OCI-LY7 (cell line): ENCODE data around the gene PCBP3. TPM values are rescaled to one million over a fixed set of nuclear protein-coding genes. Genes with fewer than 3 reads are reported as not detected.
"Not testable (repeated sequence)": the region's sequence is repeated elsewhere in the genome, so short reads cannot be mapped to it uniquely, and the experiment has no call there.

Experiments used
- BruUV-seq: library from RNA; stranded (reverse); fragments of 400-500 nt; replicated peaks from 2 replicates; lab custom pipeline; 2021; lab: Mats Ljungman, UMichigan
- CTCF ChIA-PET: fragments of 300-600 bp; sonication (Branson Sonifier 250); formaldehyde crosslinking; loops from one replicate; lab custom pipeline; 2022; ENCODE audit warnings: antibody characterized with exemption; ENCODE audit not compliant: unreplicated experiment; lab: Charles Lee
- POLR2A ChIA-PET: fragments of 300-600 bp; sonication (Branson Sonifier 250); formaldehyde crosslinking; loops from one replicate; lab custom pipeline; 2022; ENCODE audit warnings: antibody characterized with exemption; lab: Charles Lee
- DNase-seq: peaks from one replicate; pipeline ENCODE4 v3.0.0-alpha.2; 2015; ENCODE audit warnings: low spot score
- H2AFZ ChIP-seq: fragments of 200-600 bp; sonication (generic), shearing (Covaris generic); 2 replicates; pipeline ENCODE4 v1.6.1; 2014; ENCODE audit warnings: mild to moderate bottlenecking, antibody characterized with exemption, low read length, moderate library complexity
- H3K27ac ChIP-seq: fragments of 200-600 bp; sonication (generic); 2 replicates; pipeline ENCODE4 v1.5.1; 2014; ENCODE audit warnings: mixed run types, low read depth, mild to moderate bottlenecking, moderate library complexity, low read length, inconsistent platforms; ENCODE audit not compliant: poor library complexity, severe bottlenecking
- H3K36me3 ChIP-seq: fragments of 200-600 bp; sonication (generic); 2 replicates; pipeline ENCODE4 v1.6.1; 2014; ENCODE audit warnings: mild to moderate bottlenecking, antibody characterized with exemption, low read length, moderate library complexity, mixed read lengths; ENCODE audit not compliant: insufficient read depth
- H3K4me1 ChIP-seq: fragments of 200-600 bp; sonication (generic); 2 replicates; pipeline ENCODE4 v1.5.1; 2014; ENCODE audit warnings: mild to moderate bottlenecking, low read length; ENCODE audit not compliant: insufficient read depth, poor library complexity, severe bottlenecking
- H3K4me2 ChIP-seq: fragments of 200-600 bp; sonication (generic); 2 replicates; pipeline ENCODE4 v1.6.1; 2014; ENCODE audit warnings: mild to moderate bottlenecking, low read length
- H3K4me3 ChIP-seq: fragments of 200-600 bp; sonication (generic); 2 replicates; pipeline ENCODE4 v1.5.1; 2014; ENCODE audit warnings: mild to moderate bottlenecking, low read depth, low read length; ENCODE audit not compliant: poor library complexity, severe bottlenecking
- H3K79me2 ChIP-seq: fragments of 200-600 bp; sonication (generic); 2 replicates; pipeline ENCODE4 v1.6.1; 2016; ENCODE audit warnings: low read depth, mild to moderate bottlenecking, low read length, moderate library complexity, mixed read lengths; ENCODE audit not compliant: insufficient read depth
- H3K9me2 ChIP-seq: fragments of 200-600 bp; sonication (generic); 2 replicates; pipeline ENCODE4 v1.6.1; 2016; ENCODE audit warnings: mild to moderate bottlenecking, low read length, mixed read lengths; ENCODE audit not compliant: insufficient read depth
- H3K9me3 ChIP-seq: fragments of 200-600 bp; sonication (generic); 2 replicates; pipeline ENCODE4 v1.6.1; 2014; ENCODE audit warnings: mild to moderate bottlenecking, mixed run types, low read length, mixed read lengths
- H4K20me1 ChIP-seq: fragments of 200-600 bp; sonication (generic); 2 replicates; pipeline ENCODE4 v1.6.1; 2014; ENCODE audit warnings: mild to moderate bottlenecking, antibody characterized with exemption, low read length, moderate library complexity, mixed read lengths; ENCODE audit not compliant: insufficient read depth
- CTCF ChIP-seq: fragments of 200-600 bp; sonication (generic); conservative IDR thresholded peaks from 2 replicates; pipeline ENCODE4 v1.5.1; 2014; ENCODE audit warnings: mild to moderate bottlenecking, antibody characterized with exemption, low read length, moderate library complexity, mixed read lengths
- EZH2phosphoT487 ChIP-seq: fragments of 200-600 bp; sonication (generic); IDR thresholded peaks from 2 replicates; pipeline ENCODE4 v1.6.1; 2018; ENCODE audit warnings: low read depth, borderline replicate concordance, mild to moderate bottlenecking, mixed run types, antibody characterized with exemption, low read length, moderate library complexity, mixed read lengths
- intact Hi-C: fragments of 100-400 bp; cut with micrococcal nuclease; formaldehyde crosslinking; loops from one replicate; pipeline ENCODE4 v1.10.0; 2022; ENCODE audit not compliant: unreplicated experiment
- total RNA-seq, 2 experiments: library from RNA; depleted of rRNA in 1 of 2; stranded (reverse); fragments of >200 nt in 1 of 2; shearing (Covaris generic) in 1 of 2; gene quantifications; 2 replicates each; pipeline ENCODE4 v1.2.3, GENCODE V29; 2014 to 2022

The PCBP3 gene
- total RNA-seq, 2 experiments from 2014 or later: 0.61 TPM; not detected in 1

- CTCF ChIA-PET: no interaction called here
- H2AFZ ChIP-seq: no peak overlapping the region
- H3K4me3 ChIP-seq: no peak overlapping the region
- H4K20me1 ChIP-seq: no peaks in the 10 kb centered on the region
- POLR2A ChIA-PET: no interaction called here
- H3K79me2 ChIP-seq: no peaks in the 10 kb centered on the region
- H3K9me3 ChIP-seq: no peaks in the 10 kb centered on the region
- TF ChIP-seq EZH2phosphoT487 (no peak), CTCF (no peak)
- H3K27ac ChIP-seq: no peak overlapping the region
- intact Hi-C loops: no loop called here
- H3K36me3 ChIP-seq: no peaks in the 10 kb centered on the region
- H3K4me1 ChIP-seq: no peaks in the 10 kb centered on the region
- no peaks in the 10 kb centered on the region for H3K9me2 ChIP-seq
- BruUV-seq: no TSS peak
- no peak for DNase-seq
- no peak overlapping the region for H3K4me2 ChIP-seq
These were observed 330.8 kb downstream of the PCBP3 start for GRCh38 chr21:45974073-45975019.

GRCh38 chr21:45975020-45975666 lies 331.6 kb downstream of the PCBP3 start:
- H3K9me3 ChIP-seq: no peaks in the 10 kb centered on the region
- no peak overlapping the region for H3K27ac ChIP-seq
- no peak for DNase-seq
- CTCF ChIA-PET: no interaction called here
- no peaks in the 10 kb centered on the region for H3K79me2 ChIP-seq
- H3K36me3 ChIP-seq: no peaks in the 10 kb centered on the region
- H3K9me2 ChIP-seq: no peaks in the 10 kb centered on the region
- POLR2A ChIA-PET: no interaction called here
- H3K4me1 ChIP-seq: no peaks in the 10 kb centered on the region
- no TSS peak for BruUV-seq
- no peak overlapping the region for H3K4me3 ChIP-seq
- TF ChIP-seq EZH2phosphoT487 (no peak), CTCF (no peak)
- intact Hi-C loops: no loop called here
- no peak overlapping the region for H3K4me2 ChIP-seq
- H2AFZ ChIP-seq: no peak overlapping the region
- no peaks in the 10 kb centered on the region for H4K20me1 ChIP-seq

GRCh38 chr21:45975667-45976409 lies 332.3 kb downstream of the PCBP3 start:
- H3K27ac ChIP-seq, H3K36me3 ChIP-seq, H3K4me3 ChIP-seq, H3K4me2 ChIP-seq, H3K79me2 ChIP-seq, H4K20me1 ChIP-seq, BruUV-seq, DNase-seq, H3K9me2 ChIP-seq, H3K9me3 ChIP-seq, H2AFZ ChIP-seq, POLR2A ChIA-PET, CTCF ChIA-PET, intact Hi-C loops, H3K4me1 ChIP-seq: not testable (repeated sequence)
